GM21423 (cell line): Measurements from ENCODE around the gene RFX2.
A peak's percentile ranks its signal among the peaks of the same experiment; 100 is the strongest.

ENCODE experiments used
- ATAC-seq: cut with Tn5 transposase; IDR thresholded peaks from one replicate; pipeline ENCODE4 v1.9.1; 2021; ENCODE audit warnings: mild to moderate bottlenecking, moderate library complexity; ENCODE audit not compliant: unreplicated experiment

Gene RFX2

DNA sequence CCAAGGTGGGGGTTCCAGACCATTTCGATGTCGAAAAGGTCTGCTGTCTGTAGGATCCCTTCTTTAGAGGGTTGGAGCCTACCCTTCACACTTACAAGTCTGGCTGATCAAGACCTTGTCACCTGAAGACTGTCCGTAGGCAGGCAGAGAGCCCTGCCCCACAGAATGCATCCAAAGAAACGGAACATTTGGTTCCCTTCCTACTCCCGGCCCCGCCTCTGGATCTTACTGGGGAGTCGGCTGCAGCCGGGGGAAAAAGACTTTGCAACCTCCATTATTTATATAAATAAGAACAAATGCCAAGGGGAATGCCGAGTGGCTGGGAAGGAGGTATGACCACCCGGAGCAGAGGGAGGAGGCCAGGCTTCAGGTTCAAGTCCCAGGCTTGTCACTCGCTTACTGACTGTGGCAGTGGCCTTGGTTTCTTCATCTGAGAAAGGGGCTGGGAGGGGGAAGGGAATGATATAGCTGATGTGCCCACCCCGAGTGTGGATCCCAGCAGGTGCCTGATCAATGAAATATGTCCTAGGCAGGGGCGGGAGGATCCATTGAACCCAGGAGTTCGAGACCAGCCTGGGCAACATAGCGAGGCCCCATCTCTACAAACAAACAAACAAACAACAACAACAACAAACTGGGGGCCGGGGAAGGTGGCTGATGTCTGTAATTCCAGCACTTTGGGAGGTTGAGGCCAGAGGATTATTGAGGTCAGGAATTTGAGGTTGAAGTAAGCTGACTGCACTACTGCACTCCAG, 48.7 kb downstream of the RFX2 start:
- ATAC-seq = no peak

DNA sequence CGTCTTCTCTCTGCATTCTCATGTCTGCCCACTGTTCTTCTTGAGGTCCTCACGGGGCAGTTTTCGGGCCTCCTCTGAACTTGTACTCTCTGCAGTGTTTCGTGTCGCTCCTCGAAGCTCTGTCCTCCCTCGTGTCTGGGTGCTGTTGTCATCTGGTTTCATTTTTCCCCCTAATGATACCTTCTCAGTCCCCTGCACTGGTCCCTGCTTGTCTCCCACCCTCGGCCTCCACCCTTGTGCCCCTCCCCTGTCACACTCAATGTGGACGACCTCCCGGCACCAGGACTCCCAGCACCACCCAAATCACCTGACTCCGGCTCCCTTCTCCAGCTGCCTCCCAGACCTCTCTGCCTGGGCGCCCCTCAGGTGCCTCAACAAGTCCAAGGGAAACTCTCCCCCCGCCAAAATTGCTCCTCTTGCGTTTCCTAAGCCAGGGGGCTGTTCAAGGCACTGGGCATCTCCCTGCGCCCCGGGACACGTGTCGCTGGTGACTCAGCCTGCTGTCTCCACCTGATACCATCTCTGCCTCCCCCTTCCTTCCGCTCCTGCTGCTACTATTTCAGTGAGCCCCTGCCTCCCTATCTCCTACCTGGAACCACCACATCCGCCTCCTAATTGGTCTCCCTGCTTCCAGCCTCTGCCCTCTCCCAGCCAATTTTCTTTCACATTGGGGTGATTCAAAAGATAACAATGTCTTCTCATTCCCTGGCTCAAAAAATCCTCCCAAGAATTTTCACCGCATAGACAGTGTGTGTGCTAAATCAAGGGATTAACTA, 49.5 kb downstream of the RFX2 start:
- ATAC-seq = no peak

GRCh38 chr19:6059988-6060599, 50.2 kb downstream of the RFX2 start:
- ATAC-seq = no peak

DNA sequence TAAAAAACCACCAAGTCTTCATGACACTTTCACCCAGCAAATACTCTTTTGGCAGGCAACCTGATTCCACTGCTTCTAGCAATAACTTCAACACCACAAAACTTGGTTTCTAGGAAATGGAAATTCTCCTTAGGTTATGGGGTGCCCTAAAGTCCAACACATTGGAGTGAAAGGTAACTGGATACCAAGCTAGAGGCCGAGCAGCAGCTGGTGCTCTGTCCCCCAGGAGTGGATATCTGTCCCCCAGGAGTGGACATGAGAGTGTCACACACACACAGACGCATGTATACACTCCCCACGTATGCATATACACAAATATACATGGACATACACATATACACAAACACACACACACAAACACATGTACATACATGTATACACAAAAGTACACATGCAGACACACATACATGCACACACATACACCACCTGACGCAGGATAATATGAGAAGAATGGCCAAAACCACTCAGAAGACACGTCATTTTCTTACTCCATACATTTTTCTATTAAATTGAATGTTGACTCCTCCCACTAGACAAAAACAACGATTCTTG, 50.8 kb downstream of the RFX2 start:
- ATAC-seq = no peak

- no peak for ATAC-seq
Observed at GRCh38 chr19:6058518-6059201, 51.6 kb downstream of the RFX2 start.

GRCh38 chr19:6057651-6058517, 52.4 kb downstream of the RFX2 start:
- ATAC-seq = no peak

DNA sequence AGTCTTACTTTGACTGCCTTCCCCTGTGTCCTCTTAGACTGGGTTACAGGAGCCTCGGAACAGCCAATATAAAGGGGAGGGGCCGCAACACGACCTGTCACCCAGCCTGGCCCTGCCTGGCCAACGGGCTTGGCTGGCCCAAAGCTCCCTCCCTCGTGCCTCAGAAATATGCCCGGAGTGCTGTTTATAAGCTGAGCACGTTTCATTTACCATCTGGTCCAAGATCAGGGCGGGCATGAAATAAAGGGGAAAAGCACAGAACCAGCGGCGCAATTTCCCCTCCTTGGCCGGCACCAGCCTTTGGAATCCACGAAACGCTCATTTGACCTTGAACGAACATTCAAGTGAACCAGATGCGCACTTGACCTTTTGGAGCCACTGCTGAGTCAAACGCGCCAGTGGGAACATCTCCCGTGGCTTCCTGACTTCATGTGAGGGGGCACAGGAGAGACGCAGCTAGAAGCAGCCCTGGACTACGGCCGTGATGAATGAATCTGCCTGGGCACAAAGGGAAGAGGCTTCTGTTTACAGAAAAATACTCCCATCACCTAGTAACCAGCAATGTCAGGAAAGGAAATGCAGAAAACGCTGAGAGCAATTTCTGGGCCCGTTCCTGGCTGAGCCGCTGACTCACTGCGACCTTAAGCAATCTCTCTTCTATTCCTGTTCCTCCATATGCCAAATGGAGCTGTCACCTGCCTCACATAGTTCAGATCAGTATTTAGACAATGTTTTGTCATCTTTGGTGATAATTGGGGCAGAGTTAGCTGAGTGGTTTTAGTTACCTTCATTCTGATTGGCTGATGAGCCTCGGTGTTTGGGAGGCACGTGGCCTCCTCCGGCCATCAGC, 53.3 kb downstream of the RFX2 start:
- no peak for ATAC-seq

- no peak for ATAC-seq
Observed at GRCh38 chr19:6056282-6056741, 54.0 kb downstream of the RFX2 start.

- ATAC-seq = no peak
Observed at GRCh38 chr19:6055013-6055795, 55.1 kb downstream of the RFX2 start.

GRCh38 chr19:6048793-6049405, 61.4 kb downstream of the RFX2 start:
- peak; percentile 75 for ATAC-seq

DNA sequence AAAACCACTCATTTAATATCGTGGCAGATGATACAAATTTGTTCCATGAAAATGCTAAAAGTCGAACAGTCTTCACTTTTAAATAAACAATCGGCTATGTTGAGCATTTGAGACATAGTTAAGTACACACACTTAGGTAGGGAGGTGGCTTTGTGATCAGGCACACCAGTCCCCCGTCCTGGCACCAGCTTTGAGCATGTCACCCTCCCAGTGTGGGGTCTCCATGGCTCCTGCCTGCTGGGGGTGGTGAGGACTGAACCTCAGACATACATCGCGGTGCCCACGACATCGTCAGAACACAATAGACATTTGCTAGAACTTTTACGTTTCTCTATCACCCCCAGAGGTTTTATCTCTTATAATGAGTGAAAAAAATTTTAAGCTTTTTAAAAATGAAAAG, 62.0 kb downstream of the RFX2 start:
- ATAC-seq = no peak

DNA sequence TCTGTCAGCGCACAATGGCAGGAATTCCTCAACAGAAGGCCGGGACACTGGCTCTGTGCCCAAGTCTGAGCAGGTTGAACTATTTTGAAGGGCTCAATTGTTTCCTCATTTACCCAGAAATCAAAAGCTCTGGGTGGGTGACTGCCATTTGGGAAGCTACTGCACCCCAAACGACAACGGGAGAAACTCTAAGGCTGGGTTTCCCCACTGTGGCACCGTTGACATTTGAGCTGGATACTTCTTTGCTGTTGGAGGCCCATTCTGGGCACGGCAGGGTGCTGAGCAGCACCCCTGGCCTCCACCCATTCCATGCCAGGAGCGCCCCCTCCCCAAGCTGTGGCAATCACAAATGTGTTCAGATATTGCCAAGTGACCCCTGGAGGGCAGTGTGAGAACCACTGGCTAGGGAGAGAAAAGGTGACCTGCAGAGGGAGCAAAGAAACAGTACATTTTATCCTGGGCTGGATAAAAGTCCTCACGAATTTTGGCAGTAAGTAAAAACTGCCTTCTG, 62.5 kb downstream of the RFX2 start:
- ATAC-seq = no peak

DNA sequence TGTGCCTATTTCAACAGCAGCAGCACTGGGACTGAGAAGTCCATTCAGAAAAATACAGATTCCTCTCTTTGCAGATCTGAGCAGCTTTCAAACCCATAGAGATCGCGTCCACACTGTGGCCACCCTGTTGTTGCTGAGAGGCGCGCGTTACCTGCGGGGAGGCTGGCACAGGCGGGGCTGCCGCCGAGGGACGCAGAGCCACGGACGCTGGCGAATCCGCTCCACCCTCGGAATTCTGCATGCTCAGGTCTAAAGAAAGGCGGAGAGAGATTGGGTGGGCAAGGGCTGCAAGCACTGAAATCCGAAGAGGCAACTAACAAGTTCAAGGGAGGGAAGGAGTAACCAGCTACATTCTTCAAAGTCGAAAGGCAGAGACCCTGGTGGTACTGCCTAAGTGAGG, 63.0 kb downstream of the RFX2 start:
- no peak for ATAC-seq

DNA sequence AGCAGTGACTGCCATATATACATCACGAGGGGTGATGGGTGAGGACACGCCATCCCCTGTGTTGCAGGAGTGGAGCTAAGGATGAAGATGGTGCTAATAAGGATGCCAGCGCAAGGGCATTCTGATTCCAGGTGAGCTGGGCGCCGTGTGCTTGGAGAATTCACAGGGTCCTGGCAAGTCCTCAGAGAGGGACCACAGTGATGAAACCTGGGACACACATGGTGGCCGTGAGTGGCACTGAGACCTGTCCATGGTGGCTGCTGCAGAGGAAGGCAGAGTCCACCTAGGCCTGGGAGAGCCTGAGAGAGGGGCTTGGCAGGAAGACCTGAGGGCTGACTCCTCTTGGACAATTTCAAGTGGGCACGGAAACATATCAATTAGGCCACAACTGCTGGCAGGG, 65.2 kb downstream of the RFX2 start:
- no peak for ATAC-seq

DNA sequence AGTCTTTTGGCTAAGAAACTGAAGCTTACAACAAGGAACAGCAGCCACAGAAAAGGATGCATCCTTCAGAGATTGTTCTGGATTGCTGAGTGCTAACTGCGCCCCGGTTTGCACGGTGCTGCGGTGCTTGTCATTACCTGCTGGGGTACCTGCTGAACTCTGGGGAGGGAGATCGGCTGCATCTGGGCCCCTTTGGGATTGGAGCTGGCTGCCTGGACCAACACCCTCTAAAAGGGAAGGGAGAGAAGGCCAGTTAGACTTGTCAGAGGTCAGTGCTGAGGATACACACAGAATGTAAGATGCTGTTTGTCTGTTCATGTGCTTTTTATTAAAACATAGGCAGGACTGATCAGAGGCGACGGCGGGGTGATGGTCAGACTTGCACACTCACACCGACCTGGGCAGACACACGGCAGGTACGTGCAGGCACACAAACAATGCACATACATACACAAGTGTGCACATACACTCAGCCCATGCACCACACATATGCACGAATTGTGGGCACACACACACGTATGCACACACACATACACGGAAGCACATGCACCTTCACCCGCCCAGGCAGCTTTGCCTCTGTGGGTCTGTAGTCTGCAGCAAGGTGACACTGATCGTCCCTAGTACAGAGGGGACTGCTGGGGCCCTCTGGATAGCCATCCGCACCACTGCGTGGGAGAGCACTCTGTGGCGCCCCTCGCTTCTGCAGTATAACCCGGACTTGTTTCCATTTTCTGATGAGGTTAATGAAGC, 66.1 kb downstream of the RFX2 start:
- ATAC-seq = no peak

GRCh38 chr19:6042776-6043726, 67.2 kb downstream of the RFX2 start:
- ATAC-seq = no peak
